ENCODE measurements around the gene XRCC6. TPM values are rescaled to one million over a fixed set of nuclear protein-coding genes. Genes with fewer than 3 reads are reported as not detected.

The XRCC6 gene
- total RNA-seq, 1 experiment from 2014 or later: 588 TPM

GRCh38 chr22:41620589-41621098, 451 bp upstream of the XRCC6 start, which contains the start of gene DESI1 (continued):
- TF ChIP-seq, protein P1, sequence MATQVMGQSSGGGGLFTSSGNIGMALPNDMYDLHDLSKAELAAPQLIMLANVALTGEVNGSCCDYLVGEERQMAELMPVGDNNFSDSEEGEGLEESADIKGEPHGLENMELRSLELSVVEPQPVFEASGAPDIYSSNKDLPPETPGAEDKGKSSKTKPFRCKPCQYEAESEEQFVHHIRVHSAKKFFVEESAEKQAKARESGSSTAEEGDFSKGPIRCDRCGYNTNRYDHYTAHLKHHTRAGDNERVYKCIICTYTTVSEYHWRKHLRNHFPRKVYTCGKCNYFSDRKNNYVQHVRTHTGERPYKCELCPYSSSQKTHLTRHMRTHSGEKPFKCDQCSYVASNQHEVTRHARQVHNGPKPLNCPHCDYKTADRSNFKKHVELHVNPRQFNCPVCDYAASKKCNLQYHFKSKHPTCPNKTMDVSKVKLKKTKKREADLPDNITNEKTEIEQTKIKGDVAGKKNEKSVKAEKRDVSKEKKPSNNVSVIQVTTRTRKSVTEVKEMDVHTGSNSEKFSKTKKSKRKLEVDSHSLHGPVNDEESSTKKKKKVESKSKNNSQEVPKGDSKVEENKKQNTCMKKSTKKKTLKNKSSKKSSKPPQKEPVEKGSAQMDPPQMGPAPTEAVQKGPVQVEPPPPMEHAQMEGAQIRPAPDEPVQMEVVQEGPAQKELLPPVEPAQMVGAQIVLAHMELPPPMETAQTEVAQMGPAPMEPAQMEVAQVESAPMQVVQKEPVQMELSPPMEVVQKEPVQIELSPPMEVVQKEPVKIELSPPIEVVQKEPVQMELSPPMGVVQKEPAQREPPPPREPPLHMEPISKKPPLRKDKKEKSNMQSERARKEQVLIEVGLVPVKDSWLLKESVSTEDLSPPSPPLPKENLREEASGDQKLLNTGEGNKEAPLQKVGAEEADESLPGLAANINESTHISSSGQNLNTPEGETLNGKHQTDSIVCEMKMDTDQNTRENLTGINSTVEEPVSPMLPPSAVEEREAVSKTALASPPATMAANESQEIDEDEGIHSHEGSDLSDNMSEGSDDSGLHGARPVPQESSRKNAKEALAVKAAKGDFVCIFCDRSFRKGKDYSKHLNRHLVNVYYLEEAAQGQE (IDR thresholded peaks at IDR 0.05; ENCODE audit: low read depth): no peak
- TF ChIP-seq MAX (IDR thresholded peaks at IDR 0.05): peak; percentile 15; the same call in 1 of the 2 replicates
- peak; percentile 92 for TF ChIP-seq SIN3A (IDR thresholded peaks at IDR 0.05; ENCODE audit: low read depth)
- TF ChIP-seq EGR1 (IDR thresholded peaks at IDR 0.05; ENCODE audit: low read depth): peak; percentile 79
- no peak for TF ChIP-seq SP1 (IDR thresholded peaks at IDR 0.05; ENCODE audit: low read depth)
- TF ChIP-seq, protein P2, sequence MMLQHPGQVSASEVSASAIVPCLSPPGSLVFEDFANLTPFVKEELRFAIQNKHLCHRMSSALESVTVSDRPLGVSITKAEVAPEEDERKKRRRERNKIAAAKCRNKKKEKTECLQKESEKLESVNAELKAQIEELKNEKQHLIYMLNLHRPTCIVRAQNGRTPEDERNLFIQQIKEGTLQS (IDR thresholded peaks at IDR 0.05): no peak
- TF ChIP-seq SRF (IDR thresholded peaks at IDR 0.05; ENCODE audit: low read depth): no peak
- no peak for TF ChIP-seq JUND (IDR thresholded peaks at IDR 0.05)
- no peak for TF ChIP-seq EZH2phosphoT487 (IDR thresholded peaks at IDR 0.05; ENCODE audit: borderline replicate concordance)
- TF ChIP-seq EZH2 (IDR thresholded peaks at IDR 0.05): no peak
- no peak for TF ChIP-seq ZNF274 (IDR thresholded peaks at IDR 0.05; ENCODE audit: low read depth, low read length)
- no peak for TF ChIP-seq FOSL1 (IDR thresholded peaks at IDR 0.05; ENCODE audit: low read depth)
- no peak for TF ChIP-seq TCF7L2 (IDR thresholded peaks at IDR 0.05; ENCODE audit: borderline replicate concordance, extremely low read depth, insufficient read depth, insufficient read length)
